Measurements from ENCODE around the gene CCDC57.

CCDC57 gene

GRCh38 chr17:82053556-82054263, 158.9 kb downstream of the CCDC57 start:
- Histone ChIP-seq H3K27me3 (ENCODE audit: low read depth, low read length) (no peaks in the 10 kb centered on the region), H3K27ac (ENCODE audit: low read length) (no peak overlapping the region), H4K20me1 (ENCODE audit: insufficient read depth, low read length) (peaks cover 7% of the 10 kb centered on the region; the same call in 1 of the 2 replicates), H3K36me3 (replicated peaks; ENCODE audit: low read depth, low read length) (peaks cover 15% of the 10 kb centered on the region), H3K9ac (ENCODE audit: low read length) (no peak overlapping the region), H3K4me2 (ENCODE audit: low read length) (no peak overlapping the region; the same call in 1 of the 2 replicates), H3K4me3 (ENCODE audit: low read length) (no peak overlapping the region), H3K9me3 (ENCODE audit: insufficient read depth, low read length) (no peaks in the 10 kb centered on the region), H3K79me2 (ENCODE audit: low read length) (peaks cover 18% of the 10 kb centered on the region), H2AFZ (ENCODE audit: low read depth, low read length) (no peak overlapping the region), H3K4me1 (ENCODE audit: low read length) (peaks cover 13% of the 10 kb centered on the region)
- no peak for TF ChIP-seq EZH2phosphoT487 (IDR thresholded peaks at IDR 0.05; ENCODE audit: low read depth)
- no peak for TF ChIP-seq CTCF (IDR thresholded peaks at IDR 0.05; ENCODE audit: low read depth, low read length)

DNA sequence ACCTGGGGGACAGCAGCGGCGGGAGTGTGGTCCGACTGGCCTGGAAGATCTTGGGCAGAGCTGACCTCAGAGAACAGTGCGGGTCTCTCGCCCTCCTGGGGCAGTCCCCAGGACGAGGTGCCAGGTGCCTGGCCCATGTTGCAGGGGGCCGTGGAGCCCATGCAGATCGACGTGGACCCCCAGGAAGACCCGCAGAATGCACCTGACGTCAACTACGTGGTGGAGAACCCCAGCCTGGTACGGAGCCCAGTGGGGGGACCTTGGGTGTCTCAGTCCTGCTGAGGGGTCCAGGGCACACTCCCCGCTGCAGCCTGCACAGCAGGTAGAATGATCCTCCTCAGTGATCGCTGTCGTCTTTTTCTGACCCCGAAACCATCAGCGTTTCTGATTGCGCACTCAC, 159.5 kb downstream of the CCDC57 start:
- H3K9ac ChIP-seq (ENCODE audit: low read length) = no peak overlapping the region
- no peaks in the 10 kb centered on the region for H3K27me3 ChIP-seq (ENCODE audit: low read depth, low read length)
- H3K27ac ChIP-seq (ENCODE audit: low read length) = no peak overlapping the region
- H3K4me3 ChIP-seq (ENCODE audit: low read length) = peak overlapping the region; percentile 100
- H3K4me2 ChIP-seq (ENCODE audit: low read length) = peak overlapping the region; percentile 98
- no peak overlapping the region for H2AFZ ChIP-seq (ENCODE audit: low read depth, low read length)
- H3K4me1 ChIP-seq (ENCODE audit: low read length) = peaks cover 13% of the 10 kb centered on the region
- H3K79me2 ChIP-seq (ENCODE audit: low read length) = peaks cover 18% of the 10 kb centered on the region
- peaks cover 7% of the 10 kb centered on the region; the same call in 1 of the 2 replicates for H4K20me1 ChIP-seq (ENCODE audit: insufficient read depth, low read length)
- H3K9me3 ChIP-seq (ENCODE audit: insufficient read depth, low read length) = no peaks in the 10 kb centered on the region
- peaks cover 12% of the 10 kb centered on the region for H3K36me3 ChIP-seq (replicated peaks; ENCODE audit: low read depth, low read length)
- TF ChIP-seq EZH2phosphoT487 (IDR thresholded peaks at IDR 0.05; ENCODE audit: low read depth) (no peak), CTCF (IDR thresholded peaks at IDR 0.05; ENCODE audit: low read depth, low read length) (no peak)

DNA sequence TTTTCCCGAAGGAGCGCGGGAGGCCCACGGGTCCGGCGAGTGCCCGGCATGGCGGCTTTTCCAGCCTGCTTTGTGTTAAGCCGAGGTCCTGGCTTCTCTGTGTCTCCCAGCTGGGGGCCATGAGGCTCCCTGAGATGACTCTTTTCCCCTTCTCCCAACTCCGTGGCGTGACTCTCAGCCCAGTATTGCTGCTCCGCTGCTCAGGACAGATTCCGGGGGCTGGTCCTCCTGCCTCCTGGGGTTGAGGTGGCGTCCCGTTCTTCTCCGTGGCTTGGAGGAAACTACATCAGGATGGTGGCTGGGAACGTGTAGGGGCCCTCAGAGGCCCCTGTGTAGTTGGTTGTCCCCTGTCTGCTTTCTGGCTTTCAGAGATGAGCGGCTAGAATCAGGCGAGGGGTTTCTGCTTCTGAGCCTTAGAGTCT, 160.0 kb downstream of the CCDC57 start:
- TF ChIP-seq EZH2phosphoT487 (IDR thresholded peaks at IDR 0.05; ENCODE audit: low read depth) (no peak), CTCF (IDR thresholded peaks at IDR 0.05; ENCODE audit: low read depth, low read length) (no peak)
- no peak overlapping the region for H2AFZ ChIP-seq (ENCODE audit: low read depth, low read length)
- H4K20me1 ChIP-seq (ENCODE audit: insufficient read depth, low read length) = peaks cover 7% of the 10 kb centered on the region; the same call in 1 of the 2 replicates
- peak overlapping the region; percentile 76 for H3K9ac ChIP-seq (ENCODE audit: low read length)
- peaks cover 9% of the 10 kb centered on the region for H3K36me3 ChIP-seq (replicated peaks; ENCODE audit: low read depth, low read length)
- H3K9me3 ChIP-seq (ENCODE audit: insufficient read depth, low read length) = no peaks in the 10 kb centered on the region
- H3K4me1 ChIP-seq (ENCODE audit: low read length) = peaks cover 13% of the 10 kb centered on the region
- H3K27me3 ChIP-seq (ENCODE audit: low read depth, low read length) = no peaks in the 10 kb centered on the region
- H3K4me3 ChIP-seq (ENCODE audit: low read length) = peak overlapping the region; percentile 100
- peak overlapping the region; percentile 98 for H3K4me2 ChIP-seq (ENCODE audit: low read length)
- H3K27ac ChIP-seq (ENCODE audit: low read length) = no peak overlapping the region
- peaks cover 18% of the 10 kb centered on the region for H3K79me2 ChIP-seq (ENCODE audit: low read length)

DNA sequence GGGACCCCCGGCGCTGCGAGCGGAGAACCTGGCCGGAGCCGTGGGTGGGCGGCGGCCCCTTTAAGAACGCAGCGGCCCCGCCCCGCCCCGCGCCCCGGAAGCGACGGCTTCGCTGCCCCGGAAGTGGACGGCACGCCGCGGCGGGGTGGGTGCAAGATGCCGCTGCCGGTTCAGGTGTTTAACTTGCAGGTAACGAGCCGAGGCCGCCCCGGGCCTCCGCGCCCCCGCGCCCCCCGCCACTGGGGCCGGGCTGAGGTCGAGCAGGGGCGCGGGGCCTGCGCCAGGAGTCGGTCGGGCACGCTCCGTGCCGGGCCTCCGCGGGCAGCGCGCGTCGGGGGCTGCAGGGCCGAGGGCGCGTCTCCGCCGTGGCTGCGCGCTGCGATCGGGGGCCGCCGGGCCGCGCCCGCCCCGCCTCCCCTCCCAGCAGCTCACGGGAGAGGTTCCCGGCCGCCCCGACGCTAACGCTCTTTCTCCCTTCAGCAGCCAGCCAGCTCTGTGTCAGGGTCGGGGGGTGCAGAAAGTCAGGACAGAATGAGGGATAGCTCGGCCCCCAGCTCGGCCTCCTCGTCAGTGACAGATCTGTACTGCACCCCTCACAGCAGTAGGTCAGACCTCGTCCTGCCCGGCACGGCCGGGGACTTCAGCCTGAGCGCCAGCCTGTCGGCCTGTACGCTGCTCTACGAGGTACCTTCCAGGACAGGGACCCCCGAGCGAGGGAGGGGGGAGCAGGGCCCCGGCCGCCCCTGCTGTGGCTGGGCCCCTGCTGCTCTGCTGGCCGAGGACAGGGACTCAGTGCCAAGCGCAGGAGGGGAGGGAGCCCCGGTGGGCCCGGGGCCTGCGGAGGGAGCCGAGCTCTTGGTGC, 160.6 kb downstream of the CCDC57 start, which contains the start of the genes GPS1 and RFNG:
Gene GPS1 (plus strand): TSS at position 123 of the 862 bp plus-strand sequence. CDS start 34 bp downstream, at position 157.
Gene RFNG (minus strand): TSS at position 36 of the 862 bp plus-strand sequence. CDS start 45 bp downstream, outside the sequence.
- Histone ChIP-seq H3K27ac (ENCODE audit: low read length) (no peak within 1 kb of the TSS), H3K9ac (ENCODE audit: low read length) (peak within 1 kb of the TSS; percentile 76), H2AFZ (ENCODE audit: low read depth, low read length) (no peak within 1 kb of the TSS), H3K4me2 (ENCODE audit: low read length) (peak within 1 kb of the TSS; percentile 98), H3K4me1 (ENCODE audit: low read length) (peaks cover 13% of the 10 kb centered on the region), H3K9me3 (ENCODE audit: insufficient read depth, low read length) (no peaks in the 10 kb centered on the region), H4K20me1 (ENCODE audit: insufficient read depth, low read length) (peaks cover 7% of the 10 kb centered on the region; the same call in 1 of the 2 replicates), H3K4me3 (ENCODE audit: low read length) (peak within 1 kb of the TSS; percentile 100), H3K79me2 (ENCODE audit: low read length) (peaks cover 18% of the 10 kb centered on the region), H3K36me3 (replicated peaks; ENCODE audit: low read depth, low read length) (peaks cover 8% of the 10 kb centered on the region), H3K27me3 (ENCODE audit: low read depth, low read length) (no peaks in the 10 kb centered on the region)
- TF ChIP-seq CTCF (IDR thresholded peaks at IDR 0.05; ENCODE audit: low read depth, low read length) (no peak), EZH2phosphoT487 (IDR thresholded peaks at IDR 0.05; ENCODE audit: low read depth) (no peak)

Measured in OCI-LY3 (cell line).